ENCODE measurements around the gene OSBP.

GRCh38 chr11:59532620-59533019, 83.0 kb downstream of the OSBP start:
- TF ChIP-seq POLR2A (IDR thresholded peaks at IDR 0.05) = no peak
- TF ChIP-seq CTCF (IDR thresholded peaks at IDR 0.05) = no peak
